GM18519 (cell line): ENCODE data around the gene SHF.
A peak's percentile ranks its signal among the peaks of the same experiment; 100 is the strongest.

Experiments
- ATAC-seq: cut with Tn5 transposase; IDR thresholded peaks from one replicate; pipeline ENCODE4 v1.9.1; 2021; ENCODE audit warnings: mild to moderate bottlenecking, moderate library complexity; ENCODE audit not compliant: unreplicated experiment, low FRiP score

Gene SHF

GRCh38 chr15:45171912-45172311 lies 15.9 kb downstream of the SHF start:
- ATAC-seq: no peak

GRCh38 chr15:45169608-45170480 lies 17.9 kb downstream of the SHF start:
- no peak for ATAC-seq

GRCh38 chr15:45168751-45169551 lies 18.8 kb downstream of the SHF start:
- no peak for ATAC-seq

- no peak for ATAC-seq
Observed at GRCh38 chr15:45168286-45168685, 19.5 kb downstream of the SHF start.

- ATAC-seq: no peak
Observed at GRCh38 chr15:45167631-45168205, 20.0 kb downstream of the SHF start.

GRCh38 chr15:45166834-45167630 lies 20.7 kb downstream of the SHF start:
- peak; percentile 85 for ATAC-seq

- ATAC-seq: no peak
Observed at GRCh38 chr15:45165536-45165935, 22.2 kb downstream of the SHF start.

- no peak for ATAC-seq
Observed at GRCh38 chr15:45164914-45165313, 22.9 kb downstream of the SHF start.

- ATAC-seq: no peak
Observed at GRCh38 chr15:45163508-45163856, 24.3 kb downstream of the SHF start.

GRCh38 chr15:45162771-45163507 lies 24.8 kb downstream of the SHF start:
- no peak for ATAC-seq

- ATAC-seq: no peak
Observed at GRCh38 chr15:45161666-45162065, 26.1 kb downstream of the SHF start.

GRCh38 chr15:45157974-45158373 lies 29.8 kb downstream of the SHF start:
- no peak for ATAC-seq

- no peak for ATAC-seq
Observed at GRCh38 chr15:45156744-45157455, 30.9 kb downstream of the SHF start.

- ATAC-seq: no peak
Observed at GRCh38 chr15:45155739-45156138, 32.0 kb downstream of the SHF start.

GRCh38 chr15:45151998-45152828 lies 35.6 kb downstream of the SHF start:
- ATAC-seq: no peak

GRCh38 chr15:45150997-45151396 lies 36.8 kb downstream of the SHF start:
- ATAC-seq: no peak

GRCh38 chr15:45150481-45150880 lies 37.3 kb downstream of the SHF start:
- no peak for ATAC-seq

- ATAC-seq: no peak
Observed at GRCh38 chr15:45149060-45149459, 38.7 kb downstream of the SHF start.
